IMR-90 (cell line): ENCODE results near the gene PCDHGA2. TPM values are rescaled to one million over a fixed set of nuclear protein-coding genes. Genes with fewer than 3 reads are reported as not detected.

ENCODE experiments used
- ATAC-seq: fragments of 200-7000 bp; cut with Tn5 transposase; 2 replicates; pipeline ENCODE4 v1.9.1; 2020; ENCODE audit warnings: low read depth, mild to moderate bottlenecking, moderate library complexity
- BruUV-seq: library from RNA; stranded (reverse); fragments of 400-500 nt; replicated peaks from 2 replicates; lab custom pipeline; 2021; lab: Mats Ljungman, UMichigan
- CTCF ChIA-PET: fragments of 300-600 bp; formaldehyde crosslinking; extraction: SDS; loops from one replicate; lab custom pipeline; 2021; ENCODE audit warnings: antibody characterized with exemption; lab: Yijun Ruan, JAX
- POLR2A ChIA-PET: fragments of 300-600 bp; sonication (Branson Sonifier 250); formaldehyde crosslinking; loops from one replicate; lab custom pipeline; 2022; ENCODE audit warnings: antibody characterized with exemption; ENCODE audit not compliant: unreplicated experiment; lab: Charles Lee
- DNase-seq: peaks from one replicate; pipeline ENCODE4 v3.0.0; 2013
- H2AFZ ChIP-seq: replicated peaks from 2 replicates; pipeline ENCODE3; 2013; ENCODE audit warnings: low read length, mild to moderate bottlenecking; ENCODE audit not compliant: poor library complexity
- H2AK5ac ChIP-seq: 2 replicates; pipeline ENCODE4 v1.6.1; 2013; ENCODE audit warnings: low read depth, low read length, inconsistent platforms
- H2AK9ac ChIP-seq: replicated peaks from 2 replicates; pipeline ENCODE3; 2013; ENCODE audit warnings: mild to moderate bottlenecking, low read depth, low read length, moderate library complexity; ENCODE audit not compliant: poor library complexity
- H2BK120ac ChIP-seq: 2 replicates; pipeline ENCODE4 v1.6.1; 2013; ENCODE audit warnings: low read depth, low read length, inconsistent platforms
- H2BK15ac ChIP-seq: 3 replicates; pipeline ENCODE4 v1.6.1; 2013; ENCODE audit warnings: low read depth, low read length, inconsistent platforms
- H2BK20ac ChIP-seq: 2 replicates; pipeline ENCODE4 v1.6.1; 2013; ENCODE audit warnings: low read depth, mild to moderate bottlenecking, inconsistent platforms, low read length, moderate library complexity
- H2BK5ac ChIP-seq: 2 replicates; pipeline ENCODE4 v1.6.1; 2013; ENCODE audit warnings: mild to moderate bottlenecking, low read depth, low read length, inconsistent platforms; ENCODE audit not compliant: poor library complexity, severe bottlenecking
- H3K14ac ChIP-seq: replicated peaks from 2 replicates; pipeline ENCODE4 v1.6.1; 2013; ENCODE audit warnings: low read depth, low read length, inconsistent platforms
- H3K18ac ChIP-seq: 2 replicates; pipeline ENCODE4 v1.6.1; 2013; ENCODE audit warnings: low read depth, low read length, control low read depth
- H3K23ac ChIP-seq: 2 replicates; pipeline ENCODE4 v1.6.1; 2013; ENCODE audit warnings: low read depth, low read length, inconsistent platforms
- H3K27ac ChIP-seq: 2 replicates; pipeline ENCODE4 v1.5.1; 2013; ENCODE audit warnings: mild to moderate bottlenecking, control low read depth, low read length; ENCODE audit not compliant: insufficient read depth
- H3K27me3 ChIP-seq: 2 replicates; pipeline ENCODE4 v1.6.1; 2013; ENCODE audit warnings: low read length; ENCODE audit not compliant: control insufficient read depth, insufficient read depth
- H3K36me3 ChIP-seq: 2 replicates; pipeline ENCODE4 v1.6.1; 2013; ENCODE audit warnings: low read length, mixed read lengths; ENCODE audit not compliant: control insufficient read depth, insufficient read depth
- H3K4ac ChIP-seq: 2 replicates; pipeline ENCODE4 v1.6.1; 2013; ENCODE audit warnings: low read depth, low read length, inconsistent platforms
- H3K4me1 ChIP-seq: 2 replicates; pipeline ENCODE4 v1.6.1; 2013; ENCODE audit warnings: low read length, mixed read lengths; ENCODE audit not compliant: control insufficient read depth, insufficient read depth
- H3K4me2 ChIP-seq: 2 replicates; pipeline ENCODE4 v1.6.1; 2013; ENCODE audit warnings: low read depth, mild to moderate bottlenecking, control low read depth, low read length, moderate library complexity
- H3K4me3 ChIP-seq: 2 replicates; pipeline ENCODE4 v1.5.1; 2013; ENCODE audit warnings: low read depth, mild to moderate bottlenecking, control low read depth, low read length, moderate library complexity; ENCODE audit not compliant: insufficient read depth
- H3K56ac ChIP-seq: 2 replicates; pipeline ENCODE4 v1.6.1; 2013; ENCODE audit warnings: low read length, inconsistent platforms; ENCODE audit not compliant: insufficient read depth; ENCODE audit errors: extremely low read depth
- H3K79me1 ChIP-seq, 2 experiments: 2 replicates each; pipeline ENCODE4 v1.6.1; 2013; ENCODE audit warnings: low read length in 2 of 2, inconsistent platforms in 1 of 2, low read depth in 1 of 2
- H3K9ac ChIP-seq: 2 replicates; pipeline ENCODE4 v1.6.1; 2013; ENCODE audit warnings: low read depth, low read length, control low read depth
- H3K9me1 ChIP-seq: 2 replicates; pipeline ENCODE4 v1.6.1; 2013; ENCODE audit warnings: low read length, inconsistent platforms; ENCODE audit not compliant: insufficient read depth
- H3K9me3 ChIP-seq: 2 replicates; pipeline ENCODE4 v1.6.1; 2013; ENCODE audit warnings: low read length; ENCODE audit not compliant: control insufficient read depth, insufficient read depth
- H4K20me1 ChIP-seq: 2 replicates; pipeline ENCODE4 v1.6.1; 2013; ENCODE audit warnings: low read length, inconsistent platforms; ENCODE audit not compliant: insufficient read depth
- H4K5ac ChIP-seq: 2 replicates; pipeline ENCODE4 v1.6.1; 2013; ENCODE audit warnings: mild to moderate bottlenecking, low read depth, low read length, control low read depth
- H4K8ac ChIP-seq, 2 experiments: 2 replicates each; pipeline ENCODE4 v1.6.1; 2013; ENCODE audit warnings: low read depth in 2 of 2, low read length in 2 of 2, control low read depth in 1 of 2, inconsistent platforms in 1 of 2
- H4K91ac ChIP-seq: 2 replicates; pipeline ENCODE4 v1.6.1; 2013; ENCODE audit warnings: low read depth, low read length, inconsistent platforms; ENCODE audit not compliant: insufficient read depth
- RAD21 ChIP-seq: IDR thresholded peaks from 2 replicates; pipeline ENCODE4 v1.6.1; 2012; ENCODE audit warnings: low read length, improper control_type of control experiment
- RCOR1 ChIP-seq: IDR thresholded peaks from 2 replicates; pipeline ENCODE4 v1.6.1; 2012; ENCODE audit warnings: mild to moderate bottlenecking, low read length, improper control_type of control experiment; ENCODE audit not compliant: insufficient replicate concordance
- WGBS, 2 experiments: methylation state at CpG; one replicate each; pipeline versions ENCODE4 v1.1.5 to v1.1.7; 2013; ENCODE audit warnings: missing lambda C conversion rate in 2 of 2; ENCODE audit not compliant: insufficient read length in 1 of 2; ENCODE audit errors: extremely low coverage in 2 of 2; 5-methylcytosine and 5-hydroxymethylcytosine counted together
- dilution Hi-C: fragments of 300-500 bp; cut with HindIII; formaldehyde crosslinking; loops from one replicate; pipeline ENCODE4 v1.14.3; 2018; ENCODE audit warnings: low sequenced_read_pairs; ENCODE audit not compliant: unreplicated experiment
- in situ Hi-C: fragments of 300-500 bp; cut with MboI; formaldehyde crosslinking; loops from 3 replicates; pipeline ENCODE4 v1.14.3; 2019; ENCODE audit warnings: low sequenced_read_pairs, inconsistent platforms, mixed read lengths
- intact Hi-C: fragments of 100-400 bp; cut with micrococcal nuclease; formaldehyde crosslinking; loops from 2 replicates; pipeline ENCODE4 v1.10.0; 2022
- polyA plus RNA-seq, 3 experiments: library from polyadenylated mRNA; depleted of rRNA; stranded (reverse); fragments of >200 nt; gene quantifications; 2 replicates each; pipeline ENCODE4 v1.2.3, GENCODE V29; 2012; ENCODE audit warnings: low replicate concordance in 1 of 3
- total RNA-seq: library from RNA; depleted of rRNA; stranded (reverse); fragments of >200 nt; gene quantifications from 2 replicates; pipeline ENCODE4 v1.2.3, GENCODE V29; 2012
- TF ChIP-seq, protein P1 (sequence below): conservative IDR thresholded peaks from 2 replicates; pipeline ENCODE4 v1.5.1; 2012; ENCODE audit warnings: mild to moderate bottlenecking, low read depth, low read length, improper control_type of control experiment

PCDHGA2 gene
- total and polyA plus RNA-seq, 2 of the 4 experiments (the other 2 are of a cell fraction): 3.4 to 3.6 TPM

GRCh38 chr5:141382469-141383294 is 44.1 kb downstream of the PCDHGA2 start, which contains the start of gene PCDHGA7:
PCDHGA7 (plus strand) TSS chr5:141382742; CDS start chr5:141382900, 158 bp downstream.
- H3K36me3 ChIP-seq: peaks cover 3% of the 10 kb centered on the region; the same call in 1 of the 2 replicates
- no TSS peak for BruUV-seq
- peak within 1 kb of the TSS; percentile 84 for H4K5ac ChIP-seq
- H4K20me1 ChIP-seq: no peaks in the 10 kb centered on the region
- no peaks in the 10 kb centered on the region for H3K4me1 ChIP-seq
- peaks cover 26% of the 10 kb centered on the region for H3K9me3 ChIP-seq
- peak within 1 kb of the TSS; percentile 64 for H3K4me2 ChIP-seq
- peak within 1 kb of the TSS; percentile 61 for H2BK5ac ChIP-seq
- no peaks in the 10 kb centered on the region for H3K9me1 ChIP-seq
- H3K23ac ChIP-seq: peak within 1 kb of the TSS; percentile 85
- peak within 1 kb of the TSS; percentile 72 for H2AK9ac ChIP-seq
- peaks cover 0 to 6% of the 10 kb centered on the region in 2 experiments; a peak in 1 of 4 replicates for H3K79me1 ChIP-seq
- peak within 1 kb of the TSS; percentile 83 for H3K4me3 ChIP-seq
- H2BK20ac ChIP-seq: peak within 1 kb of the TSS; percentile 69; the same call in 1 of the 2 replicates
- dilution Hi-C loops: no loop called here
- peak within 1 kb of the TSS; percentile 65 for H2BK120ac ChIP-seq
- ATAC-seq (peak; percentile 89), DNase-seq (peak; percentile 57)
- ChIA-PET CTCF (no interaction called here), POLR2A (no interaction called here)
- peak within 1 kb of the TSS; percentile 90 for H3K14ac ChIP-seq
- H3K9ac ChIP-seq: peak within 1 kb of the TSS; percentile 94
- TF ChIP-seq, protein P1, sequence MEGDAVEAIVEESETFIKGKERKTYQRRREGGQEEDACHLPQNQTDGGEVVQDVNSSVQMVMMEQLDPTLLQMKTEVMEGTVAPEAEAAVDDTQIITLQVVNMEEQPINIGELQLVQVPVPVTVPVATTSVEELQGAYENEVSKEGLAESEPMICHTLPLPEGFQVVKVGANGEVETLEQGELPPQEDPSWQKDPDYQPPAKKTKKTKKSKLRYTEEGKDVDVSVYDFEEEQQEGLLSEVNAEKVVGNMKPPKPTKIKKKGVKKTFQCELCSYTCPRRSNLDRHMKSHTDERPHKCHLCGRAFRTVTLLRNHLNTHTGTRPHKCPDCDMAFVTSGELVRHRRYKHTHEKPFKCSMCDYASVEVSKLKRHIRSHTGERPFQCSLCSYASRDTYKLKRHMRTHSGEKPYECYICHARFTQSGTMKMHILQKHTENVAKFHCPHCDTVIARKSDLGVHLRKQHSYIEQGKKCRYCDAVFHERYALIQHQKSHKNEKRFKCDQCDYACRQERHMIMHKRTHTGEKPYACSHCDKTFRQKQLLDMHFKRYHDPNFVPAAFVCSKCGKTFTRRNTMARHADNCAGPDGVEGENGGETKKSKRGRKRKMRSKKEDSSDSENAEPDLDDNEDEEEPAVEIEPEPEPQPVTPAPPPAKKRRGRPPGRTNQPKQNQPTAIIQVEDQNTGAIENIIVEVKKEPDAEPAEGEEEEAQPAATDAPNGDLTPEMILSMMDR: peak; percentile 54
- no peak for TF ChIP-seq RCOR1
- peak; percentile 48 for TF ChIP-seq RAD21
- in situ Hi-C loops: no loop called here
- peak within 1 kb of the TSS; percentile 76; the same call in 1 of the 2 replicates for H4K91ac ChIP-seq
- no peak within 1 kb of the TSS for H2AK5ac ChIP-seq
- H3K4ac ChIP-seq: peak within 1 kb of the TSS; percentile 94
- intact Hi-C loops: loop anchor here (1.0 kb wide), 1 partner anchor 176 kb away; no protein-coding TSS in a partner anchor
- H3K27ac ChIP-seq: peak within 1 kb of the TSS; percentile 73
- peak within 1 kb of the TSS; percentile 58 to 96; a peak in 3 of 4 replicates for H4K8ac ChIP-seq
- 0 out of 3 replicates have a peak within 1 kb of the TSS, but pooled peaks have one; percentile 66 for H2BK15ac ChIP-seq
- peak within 1 kb of the TSS; percentile 93 for H2AFZ ChIP-seq
- H3K18ac ChIP-seq: 0 out of 2 replicates have a peak within 1 kb of the TSS, but pooled peaks have one; percentile 65
- 9% methylated on average over 4 of the region's 37 CpGs; no CpG with 5 or more reads in 1 of the 2 experiments for WGBS, 2 experiments
- H3K27me3 ChIP-seq: no peaks in the 10 kb centered on the region
- H3K56ac ChIP-seq: peak within 1 kb of the TSS; percentile 90
